22Rv1 (cell line): ENCODE data around the gene TMEM247.
"Not testable (repeated sequence)": the region's sequence is repeated elsewhere in the genome, so short reads cannot be mapped to it uniquely, and the experiment has no call there.

Source experiments
- H3K27ac ChIP-seq: fragments of 450-650 bp; 2 replicates; pipeline ENCODE4 v1.5.1; 2017
- ZFX ChIP-seq: fragments of 450-650 bp; IDR thresholded peaks from 2 replicates; pipeline ENCODE4 v1.6.1; 2017; ENCODE audit warnings: antibody characterized with exemption, borderline replicate concordance
- TF ChIP-seq, protein P1 (sequence below): fragments of 450-650 bp; IDR thresholded peaks from 2 replicates; pipeline ENCODE4 v1.5.1; 2017; ENCODE audit warnings: mild to moderate bottlenecking

Gene TMEM247

DNA sequence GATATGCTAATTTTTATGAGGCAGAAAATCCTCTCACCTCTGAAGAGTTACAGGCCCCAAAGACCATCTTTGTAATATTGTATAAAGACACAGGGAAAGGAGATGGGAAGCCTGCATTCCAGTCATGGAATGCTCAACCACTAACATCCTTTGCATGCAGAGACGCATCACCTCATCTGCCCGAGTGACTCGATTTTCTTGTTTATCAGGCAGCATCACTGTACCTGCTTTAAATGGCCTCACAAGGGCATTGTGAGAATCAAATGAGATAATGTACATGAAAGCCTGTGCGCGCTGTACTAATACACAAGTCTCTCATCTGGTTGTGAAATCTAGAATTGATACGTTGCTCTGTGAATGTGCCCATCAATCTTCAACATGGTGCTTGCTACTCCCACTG lies 10.2 kb upstream of the TMEM247 start:
- TF ChIP-seq, protein P1, sequence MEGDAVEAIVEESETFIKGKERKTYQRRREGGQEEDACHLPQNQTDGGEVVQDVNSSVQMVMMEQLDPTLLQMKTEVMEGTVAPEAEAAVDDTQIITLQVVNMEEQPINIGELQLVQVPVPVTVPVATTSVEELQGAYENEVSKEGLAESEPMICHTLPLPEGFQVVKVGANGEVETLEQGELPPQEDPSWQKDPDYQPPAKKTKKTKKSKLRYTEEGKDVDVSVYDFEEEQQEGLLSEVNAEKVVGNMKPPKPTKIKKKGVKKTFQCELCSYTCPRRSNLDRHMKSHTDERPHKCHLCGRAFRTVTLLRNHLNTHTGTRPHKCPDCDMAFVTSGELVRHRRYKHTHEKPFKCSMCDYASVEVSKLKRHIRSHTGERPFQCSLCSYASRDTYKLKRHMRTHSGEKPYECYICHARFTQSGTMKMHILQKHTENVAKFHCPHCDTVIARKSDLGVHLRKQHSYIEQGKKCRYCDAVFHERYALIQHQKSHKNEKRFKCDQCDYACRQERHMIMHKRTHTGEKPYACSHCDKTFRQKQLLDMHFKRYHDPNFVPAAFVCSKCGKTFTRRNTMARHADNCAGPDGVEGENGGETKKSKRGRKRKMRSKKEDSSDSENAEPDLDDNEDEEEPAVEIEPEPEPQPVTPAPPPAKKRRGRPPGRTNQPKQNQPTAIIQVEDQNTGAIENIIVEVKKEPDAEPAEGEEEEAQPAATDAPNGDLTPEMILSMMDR = no peak
- no peak for TF ChIP-seq ZFX
- H3K27ac ChIP-seq = no peak overlapping the region

DNA sequence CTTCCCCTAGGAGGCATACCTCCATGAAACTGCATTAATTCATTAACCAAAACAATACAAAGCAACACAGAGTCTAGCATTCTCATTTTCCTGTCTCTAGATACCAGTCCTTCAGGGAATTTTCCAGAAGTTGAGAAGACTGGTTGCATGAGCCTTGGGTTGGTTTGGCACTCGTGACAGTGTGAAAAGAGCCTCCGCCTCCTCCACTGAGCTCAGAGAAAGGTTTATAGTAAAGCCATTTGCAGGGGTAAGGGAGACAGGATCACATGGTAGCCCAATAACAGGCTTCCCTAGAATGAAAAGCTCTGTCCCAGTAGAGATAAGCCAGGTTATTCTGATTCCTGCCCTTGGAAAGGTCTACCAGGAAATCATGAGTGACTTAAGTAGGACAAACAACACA lies 9.7 kb upstream of the TMEM247 start:
- no peak overlapping the region for H3K27ac ChIP-seq
- TF ChIP-seq ZFX = no peak
- TF ChIP-seq, protein P1 = no peak

DNA sequence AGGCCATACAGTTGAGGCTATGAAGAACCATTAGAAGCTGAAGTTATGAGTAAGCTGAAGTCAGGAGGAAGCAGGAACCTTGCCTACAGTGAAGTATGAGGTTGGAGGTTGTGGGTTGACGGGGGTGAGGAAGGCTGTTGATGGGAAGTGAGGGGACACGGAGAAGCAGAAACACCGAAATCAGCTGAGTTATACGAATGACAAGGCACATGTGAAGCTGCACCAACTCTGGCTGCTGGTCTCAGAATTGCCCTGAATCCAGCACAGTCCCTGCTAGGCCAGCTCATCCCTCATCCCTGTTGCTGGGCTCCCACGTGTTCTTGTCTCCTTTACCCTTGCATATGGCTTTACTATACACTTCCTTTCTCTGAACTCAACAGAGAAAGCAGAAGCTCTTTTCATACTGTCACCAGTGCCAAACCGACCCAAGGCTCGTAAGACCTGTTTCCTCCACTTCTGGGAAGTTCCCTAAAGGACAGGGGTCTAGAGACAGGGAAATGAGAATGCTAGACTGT lies 9.2 kb upstream of the TMEM247 start:
- no peak for TF ChIP-seq ZFX
- TF ChIP-seq, protein P1 = no peak
- H3K27ac ChIP-seq = no peak overlapping the region

DNA sequence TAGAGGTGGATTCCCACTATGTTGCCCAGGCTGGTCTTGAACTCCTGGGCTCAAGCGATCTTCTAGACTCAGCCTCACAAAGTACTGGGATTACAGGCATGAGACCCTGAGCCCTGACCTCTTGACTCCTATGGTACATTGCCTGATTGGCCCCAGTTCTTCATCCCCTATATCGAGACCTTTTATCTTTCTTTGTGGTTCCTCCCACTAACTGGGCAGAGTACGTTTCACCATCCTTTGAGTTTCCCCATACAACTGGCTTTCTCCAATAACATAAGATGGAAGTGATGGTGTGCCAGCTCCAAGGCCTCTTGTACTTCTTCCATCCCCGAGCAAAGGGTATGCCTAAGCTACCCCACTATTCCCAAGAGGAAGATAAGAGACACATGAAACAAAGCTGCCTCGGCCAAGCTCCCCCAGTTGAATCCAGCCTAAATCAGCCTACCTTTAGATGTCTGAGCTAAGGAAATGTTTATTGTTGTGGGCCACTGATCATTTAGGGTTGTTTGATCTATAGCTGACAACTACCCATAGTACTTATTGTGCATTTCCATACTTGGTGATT lies 8.3 kb upstream of the TMEM247 start:
- H3K27ac ChIP-seq = no peak overlapping the region
- TF ChIP-seq, protein P1 = no peak
- TF ChIP-seq ZFX = no peak

DNA sequence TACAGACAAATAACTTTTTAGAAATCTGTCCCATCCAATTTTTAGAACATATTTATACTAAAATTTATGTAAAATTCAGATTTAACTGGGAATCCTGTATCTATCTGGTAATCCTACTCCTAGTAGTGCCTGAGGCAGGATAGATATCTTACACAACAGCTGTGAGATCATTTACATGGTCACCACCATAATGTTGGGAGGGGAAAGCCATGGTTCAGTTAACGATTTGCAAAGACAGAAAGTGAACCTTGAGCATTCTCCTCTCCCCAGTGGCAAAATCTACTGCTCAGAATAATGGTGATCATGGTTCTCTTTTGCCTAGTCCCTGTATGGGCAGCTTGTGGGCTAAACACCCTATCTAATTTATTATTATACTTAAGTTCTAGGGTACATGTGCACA lies 7.7 kb upstream of the TMEM247 start:
- no peak overlapping the region for H3K27ac ChIP-seq
- TF ChIP-seq, protein P1 = no peak
- no peak for TF ChIP-seq ZFX

DNA sequence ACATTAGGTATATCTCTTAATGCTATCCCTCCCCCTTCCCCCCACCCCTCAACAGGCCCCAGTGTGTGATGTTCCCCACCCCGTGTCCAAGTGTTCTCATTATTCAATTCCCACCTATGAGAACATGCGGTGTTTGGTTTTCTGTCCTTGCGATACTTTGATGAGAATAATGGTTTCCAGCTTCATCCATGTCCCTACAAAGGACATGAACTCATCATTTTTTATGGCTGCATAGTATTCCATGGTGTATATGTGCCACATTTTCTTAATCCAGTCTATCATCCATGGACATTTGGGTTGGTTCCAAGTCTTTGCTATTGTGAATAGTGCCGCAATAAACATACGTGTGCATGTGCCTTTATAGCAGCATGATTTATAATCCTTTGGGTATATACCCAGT lies 7.2 kb upstream of the TMEM247 start:
- H3K27ac ChIP-seq = not testable (repeated sequence)

DNA sequence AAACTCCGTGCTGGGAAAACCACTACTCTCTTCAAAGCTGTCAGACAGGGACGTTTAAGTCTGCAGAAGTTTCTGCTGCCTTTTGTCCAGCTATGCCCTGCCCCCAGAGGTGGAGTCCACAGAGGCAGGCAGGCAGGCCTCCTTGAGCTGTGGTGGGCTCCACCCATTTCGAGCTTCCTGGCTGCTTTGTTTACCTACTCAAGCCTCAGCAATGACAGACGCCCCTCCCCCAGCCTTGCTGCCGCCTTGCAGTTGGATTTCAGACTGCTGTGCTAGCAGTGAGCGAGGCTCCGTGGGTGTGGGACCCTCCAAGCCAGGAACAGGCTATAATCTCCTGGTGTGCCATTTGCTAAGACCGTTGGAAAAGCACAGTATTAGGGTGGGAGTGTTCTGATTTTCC lies 1.9 kb upstream of the TMEM247 start:
- H3K27ac ChIP-seq = not testable (repeated sequence)

DNA sequence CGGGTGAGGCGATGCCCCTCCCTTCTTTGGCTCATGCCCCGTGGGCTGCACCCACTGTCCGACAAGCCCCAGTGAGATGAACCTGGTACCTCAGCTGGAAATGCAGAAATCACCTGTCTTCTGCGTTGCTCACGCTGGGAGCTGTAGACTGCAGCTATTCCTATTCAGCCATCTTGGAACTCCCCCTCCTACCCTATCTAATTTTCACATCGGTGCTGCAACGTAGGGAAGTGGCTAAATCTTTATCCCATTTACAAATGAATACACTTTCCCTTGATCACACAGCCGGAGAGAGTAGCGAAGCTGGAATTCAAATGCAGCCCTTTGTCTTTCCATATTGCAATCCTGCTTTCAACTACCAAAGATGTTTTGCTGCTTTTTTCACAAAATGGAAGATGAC lies 1.4 kb upstream of the TMEM247 start:
- no peak overlapping the region for H3K27ac ChIP-seq
- no peak for TF ChIP-seq ZFX
- TF ChIP-seq, protein P1 = no peak
